OCI-LY1 (cell line): ENCODE data around the gene TGM5.

ENCODE experiments used
- H2AFZ ChIP-seq: fragments of 200-600 bp; sonication (generic), shearing (Covaris generic); 2 replicates; pipeline ENCODE4 v1.6.0; 2014; ENCODE audit warnings: antibody characterized with exemption, mild to moderate bottlenecking, low read length
- H3F3A ChIP-seq: fragments of 200-600 bp; sonication (generic), shearing (Covaris generic); 2 replicates; pipeline ENCODE4 v1.6.0; 2014; ENCODE audit warnings: mild to moderate bottlenecking, antibody characterized with exemption, low read length, moderate library complexity; ENCODE audit not compliant: insufficient read depth
- H3K27ac ChIP-seq: fragments of 200-600 bp; sonication (generic); 2 replicates; pipeline ENCODE4 v1.5.1; 2014; ENCODE audit warnings: low read length, mixed run types, mild to moderate bottlenecking, low read depth; ENCODE audit not compliant: poor library complexity, severe bottlenecking
- H3K27me3 ChIP-seq: fragments of 200-600 bp; sonication (generic); 2 replicates; pipeline ENCODE4 v1.6.0; 2014; ENCODE audit warnings: antibody characterized with exemption, mild to moderate bottlenecking, low read length, moderate library complexity; ENCODE audit not compliant: insufficient read depth
- H3K36me3 ChIP-seq: fragments of 200-600 bp; sonication (generic); 2 replicates; pipeline ENCODE4 v1.6.1; 2014; ENCODE audit warnings: mild to moderate bottlenecking, antibody characterized with exemption, low read length, moderate library complexity, mixed read lengths; ENCODE audit not compliant: insufficient read depth
- H3K4me1 ChIP-seq: fragments of 200-600 bp; sonication (generic); 2 replicates; pipeline ENCODE4 v1.5.1; 2014; ENCODE audit warnings: mild to moderate bottlenecking, low read length, moderate library complexity; ENCODE audit not compliant: insufficient read depth, severe bottlenecking
- H3K4me2 ChIP-seq: fragments of 200-600 bp; sonication (generic), shearing (Covaris generic); 2 replicates; pipeline ENCODE4 v1.6.1; 2014; ENCODE audit warnings: low read length
- H3K4me3 ChIP-seq: fragments of 200-600 bp; sonication (generic); 2 replicates; pipeline ENCODE4 v1.5.1; 2014; ENCODE audit warnings: low read length, low read depth, mild to moderate bottlenecking, mixed read lengths; ENCODE audit not compliant: poor library complexity, severe bottlenecking
- H3K79me2 ChIP-seq: fragments of 200-600 bp; shearing (Covaris generic); 2 replicates; pipeline ENCODE4 v1.6.1; 2016; ENCODE audit warnings: mixed run types, low read length, mixed read lengths; ENCODE audit not compliant: insufficient read depth
- H3K9ac ChIP-seq: fragments of 200-600 bp; sonication (generic), shearing (Covaris generic); 2 replicates; pipeline ENCODE4 v1.6.1; 2014; ENCODE audit warnings: mild to moderate bottlenecking, low read length, mixed read lengths
- H3K9me2 ChIP-seq: fragments of 200-600 bp; sonication (generic), shearing (Covaris generic); 2 replicates; pipeline ENCODE4 v1.6.1; 2014; ENCODE audit warnings: low read depth, mild to moderate bottlenecking, low read length, mixed read lengths
- H3K9me3 ChIP-seq: fragments of 200-600 bp; shearing (Covaris generic); 2 replicates; pipeline ENCODE4 v1.6.1; 2014; ENCODE audit warnings: low read length, mixed read lengths
- H4K20me1 ChIP-seq: fragments of 200-600 bp; sonication (generic), shearing (Covaris generic); 2 replicates; pipeline ENCODE4 v1.6.0; 2016; ENCODE audit warnings: mild to moderate bottlenecking, low read length; ENCODE audit not compliant: insufficient read depth
- CTCF ChIP-seq: fragments of 200-600 bp; sonication (generic), shearing (Covaris generic); IDR thresholded peaks from 2 replicates; pipeline ENCODE4 v1.5.1; 2017; ENCODE audit warnings: mild to moderate bottlenecking, antibody characterized with exemption, low read length, moderate library complexity, mixed read lengths
- EZH2 ChIP-seq: fragments of 200-600 bp; sonication (generic), shearing (Covaris generic); IDR thresholded peaks from 2 replicates; pipeline ENCODE4 v1.8.0; 2017; ENCODE audit warnings: borderline replicate concordance, mixed run types, mild to moderate bottlenecking, antibody characterized with exemption, low read length, moderate library complexity, mixed read lengths

Gene TGM5

GRCh38 chr15:43214592-43215295, 52.0 kb downstream of the TGM5 start:
- TF ChIP-seq EZH2 (no peak), CTCF (no peak)
- no peak overlapping the region for H3K27ac ChIP-seq

GRCh38 chr15:43214169-43214568, 52.6 kb downstream of the TGM5 start:
- Histone ChIP-seq H2AFZ (no peak overlapping the region), H3K9me2 (no peaks in the 10 kb centered on the region), H3K9me3 (no peaks in the 10 kb centered on the region), H3K27ac (no peak overlapping the region), H3K36me3 (no peaks in the 10 kb centered on the region), H3K4me3 (no peak overlapping the region), H3K4me2 (no peak overlapping the region), H3K9ac (no peak overlapping the region), H3K4me1 (no peaks in the 10 kb centered on the region), H3K27me3 (peaks cover 14% of the 10 kb centered on the region), H3K79me2 (no peaks in the 10 kb centered on the region), H4K20me1 (no peaks in the 10 kb centered on the region), H3F3A (no peaks in the 10 kb centered on the region)
- no peak for TF ChIP-seq CTCF
- TF ChIP-seq EZH2, result no peak

More at GRCh38 chr15:43214592-43215295, 52.0 kb downstream of the TGM5 start:
- Histone ChIP-seq H3K27me3 (peaks cover 14% of the 10 kb centered on the region), H3F3A (no peaks in the 10 kb centered on the region), H3K4me3 (no peak overlapping the region), H3K36me3 (no peaks in the 10 kb centered on the region), H3K9me3 (no peaks in the 10 kb centered on the region), H3K9ac (no peak overlapping the region), H4K20me1 (no peaks in the 10 kb centered on the region), H3K4me2 (no peak overlapping the region), H3K79me2 (no peaks in the 10 kb centered on the region), H2AFZ (no peak overlapping the region), H3K4me1 (no peaks in the 10 kb centered on the region), H3K9me2 (no peaks in the 10 kb centered on the region)

- TF ChIP-seq CTCF (no peak), EZH2 (no peak)
- Histone ChIP-seq H3K27me3 (peaks cover 14% of the 10 kb centered on the region), H4K20me1 (no peaks in the 10 kb centered on the region), H3K4me2 (no peak overlapping the region), H3K36me3 (no peaks in the 10 kb centered on the region), H3K4me1 (no peaks in the 10 kb centered on the region), H3K9me3 (no peaks in the 10 kb centered on the region), H3K9me2 (no peaks in the 10 kb centered on the region), H3K9ac (no peak overlapping the region), H3K27ac (no peak overlapping the region), H2AFZ (no peak overlapping the region), H3K4me3 (no peak overlapping the region), H3F3A (no peaks in the 10 kb centered on the region), H3K79me2 (no peaks in the 10 kb centered on the region)
Observed at GRCh38 chr15:43213466-43213865, 53.3 kb downstream of the TGM5 start.
